HepG2 (cell line): ENCODE data around the gene RRP8. TPM values are rescaled to one million over a fixed set of nuclear protein-coding genes. Genes with fewer than 3 reads are reported as not detected.
A peak's percentile ranks its signal among the peaks of the same experiment; 100 is the strongest.

Experiments
- HNF1A ChIP-seq, 2 experiments: sonication (generic) in 1 of 2; formaldehyde crosslinking in 1 of 2; IDR thresholded peaks; 2 replicates each; pipeline versions ENCODE4 v1.4.0 to v1.6.1; 2016 to 2020; ENCODE audit warnings: borderline replicate concordance in 1 of 2, low read depth in 1 of 2, mild to moderate bottlenecking in 1 of 2, missing genetic modification reagents in 1 of 2
- HOXA3 ChIP-seq: sonication (generic); formaldehyde crosslinking; IDR thresholded peaks from 2 replicates; pipeline ENCODE4 v1.5.0; 2020; ENCODE audit warnings: missing genetic modification reagents
- MLX ChIP-seq: IDR thresholded peaks from 2 replicates; pipeline ENCODE4 v1.6.1; 2016
- RBFOX2 ChIP-seq: fragments of 200-400 bp; formaldehyde crosslinking; IDR thresholded peaks from 2 replicates; pipeline ENCODE4 v1.6.1; 2017; ENCODE audit warnings: low read depth, mild to moderate bottlenecking, low read length
- SNAI1 ChIP-seq: sonication (generic); formaldehyde crosslinking; IDR thresholded peaks from 2 replicates; pipeline ENCODE4 v1.5.0; 2020; ENCODE audit warnings: mild to moderate bottlenecking, missing genetic modification reagents, borderline replicate concordance
- THRA ChIP-seq: sonication (generic); formaldehyde crosslinking; IDR thresholded peaks from 2 replicates; pipeline ENCODE4 v1.4.0; 2020; ENCODE audit warnings: missing genetic modification reagents, borderline replicate concordance
- ZFP1 ChIP-seq: IDR thresholded peaks from 2 replicates; pipeline ENCODE4 v1.6.1; 2016
- ZMYM4 ChIP-seq: sonication (generic); formaldehyde crosslinking; IDR thresholded peaks from 2 replicates; pipeline ENCODE4 v1.8.1; 2023; ENCODE audit warnings: mild to moderate bottlenecking, missing genetic modification reagents
- ZNF816 ChIP-seq: sonication (generic); formaldehyde crosslinking; IDR thresholded peaks from 2 replicates; pipeline ENCODE4 v1.8.0; 2022; ENCODE audit warnings: missing genetic modification reagents, mild to moderate bottlenecking, borderline replicate concordance
- polyA plus RNA-seq, 8 experiments: library from polyadenylated mRNA; depleted of rRNA in 3 of 8; stranded (reverse) in 7 of 8; unstranded in 1 of 8; fragments of >200 nt; fragmentation: Illumina TruSeq in 4 of 8; extraction: Trizol in 4 of 8; gene quantifications; 2 replicates each; pipeline versions ENCODE4 v1.2.1 to v1.2.3, GENCODE V29; 2011 to 2016; ENCODE audit warnings: low read depth in 4 of 8, missing spikeins in 1 of 8, mixed read lengths in 1 of 8; ENCODE audit not compliant: insufficient read depth in 1 of 8
- total RNA-seq, 5 experiments: library from RNA; depleted of rRNA; stranded (reverse); fragments of >200 nt; fragmentation: Illumina TruSeq; extraction: Trizol; gene quantifications; 2 replicates each; pipeline ENCODE4 v1.2.3, GENCODE V29; 2016; ENCODE audit warnings: low read depth in 1 of 5
- TF ChIP-seq, protein P1 (sequence below): sonication (generic); formaldehyde crosslinking; IDR thresholded peaks from 2 replicates; pipeline ENCODE4 v1.5.0; 2020; ENCODE audit warnings: mild to moderate bottlenecking, missing genetic modification reagents, borderline replicate concordance
- TF ChIP-seq, protein P2 (sequence below): sonication (generic); formaldehyde crosslinking; IDR thresholded peaks from 2 replicates; pipeline ENCODE4 v1.5.1; 2020; ENCODE audit warnings: missing genetic modification reagents, mild to moderate bottlenecking, borderline replicate concordance

RRP8 gene
- total and polyA plus RNA-seq, 2 of the 13 experiments (the other 11 are each of a cell fraction or from before 2014, with no cell fraction given): 7.2 to 21.6 TPM

DNA sequence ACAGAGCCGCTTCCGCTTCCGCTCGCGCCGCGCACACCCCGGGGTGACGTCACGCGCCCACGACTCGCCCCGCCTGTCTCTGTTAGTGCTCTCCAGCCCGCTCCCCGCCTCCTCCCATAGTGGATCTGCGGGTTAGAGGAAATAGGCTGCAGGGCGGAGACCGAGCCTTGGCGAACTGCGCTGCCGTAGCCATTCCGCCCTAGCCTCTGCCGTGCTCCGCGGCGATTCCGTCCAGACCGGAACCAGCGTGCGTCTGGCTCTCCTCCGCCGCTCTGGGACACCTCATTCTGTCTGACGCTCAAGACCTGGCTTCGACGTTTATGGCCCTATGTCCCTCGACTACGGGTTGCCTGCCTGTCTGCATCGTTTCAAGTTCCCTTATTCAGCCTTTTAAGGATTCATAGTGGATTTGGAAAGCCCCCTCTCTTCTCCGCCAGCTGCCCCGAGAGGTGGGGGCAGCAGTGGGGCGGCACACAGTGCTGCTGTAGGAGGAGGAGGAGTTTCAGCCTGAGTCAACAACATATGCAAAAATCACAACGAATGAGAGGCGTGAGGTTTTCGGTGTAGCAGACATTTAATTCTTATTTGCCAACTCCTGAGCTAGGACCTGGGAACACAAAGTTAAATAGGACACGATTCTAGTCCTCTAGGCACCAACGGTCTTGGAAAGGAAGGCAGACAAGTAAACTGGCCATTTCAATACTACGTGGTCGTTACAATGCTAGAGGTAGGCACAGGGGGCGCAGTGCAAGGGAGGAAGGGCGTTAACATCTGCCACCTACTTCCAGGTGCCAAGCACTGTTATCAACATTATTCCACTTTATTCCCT is 9.0 kb upstream of the RRP8 start, which contains the start of gene TAF10 (continued):
- TF ChIP-seq HNF1A (IDR thresholded peaks at IDR 0.05; ENCODE audit: low read depth) (no peak), HNF1A (CRISPR knock-in tag; IDR thresholded peaks at IDR 0.05; ENCODE audit: borderline replicate concordance) (peak; percentile 81; the same call in 1 of the 2 replicates), ZFP1 (CRISPR knock-in tag) (no peak; the same call in 1 of the 2 replicates), RBFOX2 (peak; percentile 92), ZMYM4 (CRISPR knock-in tag) (peak; percentile 62), HOXA3 (peak; percentile 95), MLX (CRISPR knock-in tag) (peak; percentile 63; the same call in 1 of the 2 replicates), ZNF816 (peak; percentile 38; the same call in 1 of the 2 replicates), SNAI1 (CRISPR knock-in tag) (peak; percentile 66; the same call in 1 of the 2 replicates), THRA (CRISPR knock-in tag) (peak; percentile 22; the same call in 1 of the 2 replicates)
- TF ChIP-seq, protein P1, sequence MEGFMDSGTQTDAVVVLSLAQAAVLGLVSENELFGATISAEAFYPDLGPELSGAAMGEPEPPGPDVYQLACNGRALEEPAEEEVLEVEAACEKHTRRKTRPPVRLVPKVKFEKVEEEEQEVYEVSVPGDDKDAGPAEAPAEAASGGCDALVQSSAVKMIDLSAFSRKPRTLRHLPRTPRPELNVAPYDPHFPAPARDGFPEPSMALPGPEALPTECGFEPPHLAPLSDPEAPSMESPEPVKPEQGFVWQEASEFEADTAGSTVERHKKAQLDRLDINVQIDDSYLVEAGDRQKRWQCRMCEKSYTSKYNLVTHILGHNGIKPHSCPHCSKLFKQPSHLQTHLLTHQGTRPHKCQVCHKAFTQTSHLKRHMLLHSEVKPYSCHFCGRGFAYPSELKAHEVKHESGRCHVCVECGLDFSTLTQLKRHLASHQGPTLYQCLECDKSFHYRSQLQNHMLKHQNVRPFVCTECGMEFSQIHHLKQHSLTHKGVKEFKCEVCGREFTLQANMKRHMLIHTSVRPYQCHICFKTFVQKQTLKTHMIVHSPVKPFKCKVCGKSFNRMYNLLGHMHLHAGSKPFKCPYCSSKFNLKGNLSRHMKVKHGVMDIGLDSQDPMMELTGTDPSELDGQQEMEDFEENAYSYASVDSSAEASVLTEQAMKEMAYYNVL: peak; percentile 82
- TF ChIP-seq, protein P2, sequence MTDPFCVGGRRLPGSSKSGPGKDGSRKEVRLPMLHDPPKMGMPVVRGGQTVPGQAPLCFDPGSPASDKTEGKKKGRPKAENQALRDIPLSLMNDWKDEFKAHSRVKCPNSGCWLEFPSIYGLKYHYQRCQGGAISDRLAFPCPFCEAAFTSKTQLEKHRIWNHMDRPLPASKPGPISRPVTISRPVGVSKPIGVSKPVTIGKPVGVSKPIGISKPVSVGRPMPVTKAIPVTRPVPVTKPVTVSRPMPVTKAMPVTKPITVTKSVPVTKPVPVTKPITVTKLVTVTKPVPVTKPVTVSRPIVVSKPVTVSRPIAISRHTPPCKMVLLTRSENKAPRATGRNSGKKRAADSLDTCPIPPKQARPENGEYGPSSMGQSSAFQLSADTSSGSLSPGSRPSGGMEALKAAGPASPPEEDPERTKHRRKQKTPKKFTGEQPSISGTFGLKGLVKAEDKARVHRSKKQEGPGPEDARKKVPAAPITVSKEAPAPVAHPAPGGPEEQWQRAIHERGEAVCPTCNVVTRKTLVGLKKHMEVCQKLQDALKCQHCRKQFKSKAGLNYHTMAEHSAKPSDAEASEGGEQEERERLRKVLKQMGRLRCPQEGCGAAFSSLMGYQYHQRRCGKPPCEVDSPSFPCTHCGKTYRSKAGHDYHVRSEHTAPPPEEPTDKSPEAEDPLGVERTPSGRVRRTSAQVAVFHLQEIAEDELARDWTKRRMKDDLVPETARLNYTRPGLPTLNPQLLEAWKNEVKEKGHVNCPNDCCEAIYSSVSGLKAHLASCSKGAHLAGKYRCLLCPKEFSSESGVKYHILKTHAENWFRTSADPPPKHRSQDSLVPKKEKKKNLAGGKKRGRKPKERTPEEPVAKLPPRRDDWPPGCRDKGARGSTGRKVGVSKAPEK (CRISPR knock-in tag): peak; percentile 82; the same call in 1 of the 2 replicates
